ENCODE results near the gene GSPT1. TPM values are rescaled to one million over a fixed set of nuclear protein-coding genes. Genes with fewer than 3 reads are reported as not detected.

The GSPT1 gene
- total and polyA plus RNA-seq, 2 experiments from 2014 or later: 126 to 146 TPM

GRCh38 chr16:11843206-11843605 is 72.5 kb downstream of the GSPT1 start:
- H3K27ac Mint-ChIP-seq: no peak overlapping the region
- ATAC-seq: no peak
- peaks cover 96% of the 10 kb centered on the region for H3K36me3 Mint-ChIP-seq (ENCODE audit: low read depth)
- Histone ChIP-seq H3K27me3 (ENCODE audit: insufficient read depth) (no peaks in the 10 kb centered on the region), H2AFZ (no peak overlapping the region), H3K27ac (ENCODE audit: low read depth) (no peak overlapping the region), H3K4me1 (ENCODE audit: insufficient read depth) (no peaks in the 10 kb centered on the region), H3K4me3 (no peak overlapping the region), H3K9me2 (ENCODE audit: insufficient read depth) (no peaks in the 10 kb centered on the region), H4K20me1 (replicated peaks; ENCODE audit: insufficient read depth) (peaks cover 39% of the 10 kb centered on the region), H3K4me2 (no peak overlapping the region), H3K79me2 (replicated peaks; ENCODE audit: insufficient read depth) (peaks cover 45% of the 10 kb centered on the region), H3F3A (replicated peaks; ENCODE audit: low read depth) (peaks cover 50% of the 10 kb centered on the region), H3K36me3 (ENCODE audit: insufficient read depth) (peaks cover 96% of the 10 kb centered on the region)
- TF ChIP-seq, protein P1, sequence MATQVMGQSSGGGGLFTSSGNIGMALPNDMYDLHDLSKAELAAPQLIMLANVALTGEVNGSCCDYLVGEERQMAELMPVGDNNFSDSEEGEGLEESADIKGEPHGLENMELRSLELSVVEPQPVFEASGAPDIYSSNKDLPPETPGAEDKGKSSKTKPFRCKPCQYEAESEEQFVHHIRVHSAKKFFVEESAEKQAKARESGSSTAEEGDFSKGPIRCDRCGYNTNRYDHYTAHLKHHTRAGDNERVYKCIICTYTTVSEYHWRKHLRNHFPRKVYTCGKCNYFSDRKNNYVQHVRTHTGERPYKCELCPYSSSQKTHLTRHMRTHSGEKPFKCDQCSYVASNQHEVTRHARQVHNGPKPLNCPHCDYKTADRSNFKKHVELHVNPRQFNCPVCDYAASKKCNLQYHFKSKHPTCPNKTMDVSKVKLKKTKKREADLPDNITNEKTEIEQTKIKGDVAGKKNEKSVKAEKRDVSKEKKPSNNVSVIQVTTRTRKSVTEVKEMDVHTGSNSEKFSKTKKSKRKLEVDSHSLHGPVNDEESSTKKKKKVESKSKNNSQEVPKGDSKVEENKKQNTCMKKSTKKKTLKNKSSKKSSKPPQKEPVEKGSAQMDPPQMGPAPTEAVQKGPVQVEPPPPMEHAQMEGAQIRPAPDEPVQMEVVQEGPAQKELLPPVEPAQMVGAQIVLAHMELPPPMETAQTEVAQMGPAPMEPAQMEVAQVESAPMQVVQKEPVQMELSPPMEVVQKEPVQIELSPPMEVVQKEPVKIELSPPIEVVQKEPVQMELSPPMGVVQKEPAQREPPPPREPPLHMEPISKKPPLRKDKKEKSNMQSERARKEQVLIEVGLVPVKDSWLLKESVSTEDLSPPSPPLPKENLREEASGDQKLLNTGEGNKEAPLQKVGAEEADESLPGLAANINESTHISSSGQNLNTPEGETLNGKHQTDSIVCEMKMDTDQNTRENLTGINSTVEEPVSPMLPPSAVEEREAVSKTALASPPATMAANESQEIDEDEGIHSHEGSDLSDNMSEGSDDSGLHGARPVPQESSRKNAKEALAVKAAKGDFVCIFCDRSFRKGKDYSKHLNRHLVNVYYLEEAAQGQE (IDR thresholded peaks at IDR 0.05; ENCODE audit: unreplicated experiment): no peak
- TF ChIP-seq, protein P2, sequence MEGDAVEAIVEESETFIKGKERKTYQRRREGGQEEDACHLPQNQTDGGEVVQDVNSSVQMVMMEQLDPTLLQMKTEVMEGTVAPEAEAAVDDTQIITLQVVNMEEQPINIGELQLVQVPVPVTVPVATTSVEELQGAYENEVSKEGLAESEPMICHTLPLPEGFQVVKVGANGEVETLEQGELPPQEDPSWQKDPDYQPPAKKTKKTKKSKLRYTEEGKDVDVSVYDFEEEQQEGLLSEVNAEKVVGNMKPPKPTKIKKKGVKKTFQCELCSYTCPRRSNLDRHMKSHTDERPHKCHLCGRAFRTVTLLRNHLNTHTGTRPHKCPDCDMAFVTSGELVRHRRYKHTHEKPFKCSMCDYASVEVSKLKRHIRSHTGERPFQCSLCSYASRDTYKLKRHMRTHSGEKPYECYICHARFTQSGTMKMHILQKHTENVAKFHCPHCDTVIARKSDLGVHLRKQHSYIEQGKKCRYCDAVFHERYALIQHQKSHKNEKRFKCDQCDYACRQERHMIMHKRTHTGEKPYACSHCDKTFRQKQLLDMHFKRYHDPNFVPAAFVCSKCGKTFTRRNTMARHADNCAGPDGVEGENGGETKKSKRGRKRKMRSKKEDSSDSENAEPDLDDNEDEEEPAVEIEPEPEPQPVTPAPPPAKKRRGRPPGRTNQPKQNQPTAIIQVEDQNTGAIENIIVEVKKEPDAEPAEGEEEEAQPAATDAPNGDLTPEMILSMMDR (conservative IDR thresholded peaks at IDR 0.05; ENCODE audit: low read depth in 2 of 2): no peak
- no peak for TF ChIP-seq POLR2AphosphoS5 (IDR thresholded peaks at IDR 0.05; ENCODE audit: low read depth)
- TF ChIP-seq, protein P3, sequence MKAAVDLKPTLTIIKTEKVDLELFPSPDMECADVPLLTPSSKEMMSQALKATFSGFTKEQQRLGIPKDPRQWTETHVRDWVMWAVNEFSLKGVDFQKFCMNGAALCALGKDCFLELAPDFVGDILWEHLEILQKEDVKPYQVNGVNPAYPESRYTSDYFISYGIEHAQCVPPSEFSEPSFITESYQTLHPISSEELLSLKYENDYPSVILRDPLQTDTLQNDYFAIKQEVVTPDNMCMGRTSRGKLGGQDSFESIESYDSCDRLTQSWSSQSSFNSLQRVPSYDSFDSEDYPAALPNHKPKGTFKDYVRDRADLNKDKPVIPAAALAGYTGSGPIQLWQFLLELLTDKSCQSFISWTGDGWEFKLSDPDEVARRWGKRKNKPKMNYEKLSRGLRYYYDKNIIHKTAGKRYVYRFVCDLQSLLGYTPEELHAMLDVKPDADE (IDR thresholded peaks at IDR 0.05): no peak
- no peak for TF ChIP-seq CREB1 (CRISPR knock-in tag; IDR thresholded peaks at IDR 0.05; ENCODE audit: low read depth)
- TF ChIP-seq ZNF462 (CRISPR knock-in tag; IDR thresholded peaks at IDR 0.05): no peak
- TF ChIP-seq ZNF114 (CRISPR knock-in tag; IDR thresholded peaks at IDR 0.05): no peak
- no peak for TF ChIP-seq STAT1 (IDR thresholded peaks at IDR 0.05; ENCODE audit: unreplicated experiment)
- TF ChIP-seq EZH2phosphoT487 (IDR thresholded peaks at IDR 0.05; ENCODE audit: unreplicated experiment): no peak
- H3K4me3 Mint-ChIP-seq: no peak overlapping the region
- no peak for DNase-seq (ENCODE audit: low spot score)
- peaks cover 3% of the 10 kb centered on the region for H3K27me3 Mint-ChIP-seq (ENCODE audit: insufficient read depth, low read depth, poor library complexity)
- H3K4me1 Mint-ChIP-seq: no peaks in the 10 kb centered on the region
- H3K9me3 Mint-ChIP-seq: no peaks in the 10 kb centered on the region
